GM12878 (cell line): ENCODE data around the gene ZNF716. TPM values are rescaled to one million over a fixed set of nuclear protein-coding genes. Genes with fewer than 3 reads are reported as not detected.

Experiments used
- ATAC-seq: fragments of 200-7000 bp; cut with Tn5 transposase; 3 replicates; pipeline ENCODE4 v1.9.1; 2020; ENCODE audit warnings: mild to moderate bottlenecking, moderate library complexity
- BruUV-seq: library from RNA; stranded (reverse); fragments of 400-500 nt; replicated peaks from 2 replicates; lab custom pipeline; 2021; lab: Mats Ljungman, UMichigan
- CTCF ChIA-PET: fragments of 300-600 bp; sonication (Branson Sonifier 250); formaldehyde crosslinking; extraction: SDS; loops from one replicate; lab custom pipeline; 2021; ENCODE audit warnings: inconsistent platforms; lab: Yijun Ruan, JAX
- POLR2A ChIA-PET: fragments of 350-600 bp; formaldehyde crosslinking; extraction: SDS; loops from one replicate; lab custom pipeline; 2021; ENCODE audit warnings: inconsistent platforms; lab: Charles Lee
- RAD21 ChIA-PET: fragments of 300-600 bp; sonication (Branson Sonifier 250); formaldehyde crosslinking; loops from one replicate; lab custom pipeline; 2023; ENCODE audit warnings: antibody characterized with exemption; ENCODE audit not compliant: unreplicated experiment; lab: Charles Lee
- SMC1A ChIA-PET: fragments of 300-600 bp; sonication (Branson Sonifier 250); formaldehyde crosslinking; loops from one replicate; lab custom pipeline; 2023; ENCODE audit not compliant: unreplicated experiment, uncharacterized antibody; lab: Charles Lee
- DNase-seq: peaks from one replicate; pipeline ENCODE4 v3.0.0-alpha.2; 2011; ENCODE audit warnings: low read depth, low spot score
- FAIRE-seq: peaks from 3 replicates; lab custom pipeline; 2011; peaks lifted over from hg19 to GRCh38; lab: Jason Lieb, UNC
- H2AFZ ChIP-seq: 2 replicates; pipeline ENCODE4 v1.6.0; 2011; ENCODE audit warnings: low read depth, low read length, control low read depth; ENCODE audit not compliant: control insufficient read depth
- H3K27ac ChIP-seq: 2 replicates; pipeline ENCODE4 v1.5.1; 2011; ENCODE audit warnings: control low read depth; ENCODE audit not compliant: control insufficient read depth, insufficient read depth
- H3K27me3 ChIP-seq, 2 experiments: replicated peaks in 1 of 2; 2 replicates each; pipeline versions ENCODE4 v1.6.0 to v1.6.1; 2011; ENCODE audit warnings: low read length in 1 of 2; ENCODE audit not compliant: control insufficient read depth in 2 of 2, insufficient read depth in 2 of 2
- H3K36me3 ChIP-seq, 2 experiments: 2 replicates each; pipeline ENCODE4 v1.5.1; 2011; ENCODE audit warnings: low read length in 1 of 2; ENCODE audit not compliant: control insufficient read depth in 2 of 2, insufficient read depth in 2 of 2
- H3K4me1 ChIP-seq: 2 replicates; pipeline ENCODE4 v1.6.1; 2011; ENCODE audit warnings: mild to moderate bottlenecking, low read length, moderate library complexity, mixed read lengths; ENCODE audit not compliant: control insufficient read depth, insufficient read depth
- H3K4me2 ChIP-seq: 2 replicates; pipeline ENCODE4 v1.6.0; 2011; ENCODE audit warnings: control low read depth; ENCODE audit not compliant: control insufficient read depth, insufficient read depth
- H3K4me3 ChIP-seq: fragments of 200-600 bp; sonication (generic); 2 replicates; pipeline ENCODE4 v1.5.1; 2016
- H3K79me2 ChIP-seq: 2 replicates; pipeline ENCODE4 v1.6.0; 2011; ENCODE audit warnings: low read length; ENCODE audit not compliant: control insufficient read depth, insufficient read depth
- H3K9ac ChIP-seq: 2 replicates; pipeline ENCODE4 v1.8.0; 2011; ENCODE audit warnings: low read length, control low read depth, mixed read lengths; ENCODE audit not compliant: control insufficient read depth, insufficient read depth
- H3K9me3 ChIP-seq: replicated peaks from 3 replicates; pipeline ENCODE4 v1.5.1; 2011; ENCODE audit warnings: mild to moderate bottlenecking, low read length; ENCODE audit not compliant: control insufficient read depth, insufficient read depth
- H4K20me1 ChIP-seq: 2 replicates; pipeline ENCODE4 v1.6.0; 2011; ENCODE audit not compliant: control insufficient read depth, insufficient read depth
- BCL11A ChIP-seq: IDR thresholded peaks from 2 replicates; pipeline ENCODE4 v1.6.1; 2011; ENCODE audit warnings: low read depth, low read length
- DPF2 ChIP-seq: fragments of 450-650 bp; IDR thresholded peaks from 2 replicates; pipeline ENCODE4 v1.6.1; 2017; ENCODE audit warnings: mild to moderate bottlenecking
- EGR1 ChIP-seq, 2 experiments: IDR thresholded peaks; 1 replicate in 1 of 2; 2 replicates in 1 of 2; pipeline ENCODE4 v1.6.1; 2011 to 2012; ENCODE audit warnings: low read depth in 2 of 2, low read length in 2 of 2, borderline replicate concordance in 1 of 2, mild to moderate bottlenecking in 1 of 2, moderate library complexity in 1 of 2
- ESRRA ChIP-seq: IDR thresholded peaks from 2 replicates; pipeline ENCODE4 v1.6.1; 2012; ENCODE audit warnings: mild to moderate bottlenecking, low read length, improper control_type of control experiment
- FOXK2 ChIP-seq: fragments of 450-650 bp; IDR thresholded peaks from 2 replicates; pipeline ENCODE4 v1.6.1; 2017; ENCODE audit warnings: mild to moderate bottlenecking, moderate library complexity
- FOXM1 ChIP-seq: IDR thresholded peaks from 2 replicates; pipeline ENCODE4 v1.6.1; 2012; ENCODE audit warnings: low read depth, mild to moderate bottlenecking, inconsistent platforms, low read length, moderate library complexity
- JUNB ChIP-seq: IDR thresholded peaks from 2 replicates; pipeline ENCODE4 v1.6.1; 2016; ENCODE audit warnings: antibody characterized with exemption, mild to moderate bottlenecking
- NFIC ChIP-seq: IDR thresholded peaks from 2 replicates; pipeline ENCODE4 v1.6.1; 2012; ENCODE audit warnings: low read depth, mild to moderate bottlenecking, inconsistent platforms, low read length, moderate library complexity
- NRF1 ChIP-seq: conservative IDR thresholded peaks from 2 replicates; pipeline ENCODE4 v1.6.1; 2011; ENCODE audit warnings: mild to moderate bottlenecking, low read depth, low read length, improper control_type of control experiment
- SIN3A ChIP-seq: IDR thresholded peaks from 2 replicates; pipeline ENCODE4 v1.6.1; 2012; ENCODE audit warnings: low read depth, low read length, improper control_type of control experiment
- SMAD1 ChIP-seq: fragments of 450-650 bp; IDR thresholded peaks from 2 replicates; pipeline ENCODE4 v1.6.1; 2018; ENCODE audit warnings: mild to moderate bottlenecking, low read depth; ENCODE audit not compliant: partially characterized antibody
- STAT1 ChIP-seq: fragments of 450-650 bp; conservative IDR thresholded peaks from 2 replicates; pipeline ENCODE4 v1.6.1; 2014; ENCODE audit warnings: antibody characterized with exemption, mild to moderate bottlenecking
- STAT3 ChIP-seq: IDR thresholded peaks from 2 replicates; pipeline ENCODE4 v1.6.1; 2011; ENCODE audit warnings: low read depth, low read length, improper control_type of control experiment
- SUPT20H ChIP-seq: IDR thresholded peaks from 2 replicates; pipeline ENCODE4 v1.6.1; 2011; ENCODE audit warnings: low read depth, mild to moderate bottlenecking, low read length, moderate library complexity, borderline replicate concordance; ENCODE audit not compliant: control insufficient read depth
- WGBS: methylation state at CpG from one replicate; pipeline ENCODE4 v1.1.6; 2016; ENCODE audit warnings: low lambda C conversion rate; ENCODE audit not compliant: insufficient replicate concordance, insufficient coverage; ENCODE audit errors: missing lambda C conversion rate; 5-methylcytosine and 5-hydroxymethylcytosine counted together
- in situ Hi-C: fragments of 300-500 bp; cut with MboI; formaldehyde crosslinking; loops from 9 replicates; pipeline ENCODE4 v1.14.3; 2018; ENCODE audit warnings: mixed read lengths
- intact Hi-C: fragments of 100-400 bp; cut with micrococcal nuclease; formaldehyde crosslinking; loops from one replicate; pipeline ENCODE4 v1.14.2; 2022; ENCODE audit not compliant: unreplicated experiment
- polyA plus RNA-seq, 11 experiments: library from polyadenylated mRNA; depleted of rRNA in 4 of 11; unstranded in 6 of 11; stranded (reverse) in 5 of 11; fragments of >200 nt; fragmentation: Nextera tagmentation in 4 of 11; fragmentation: Illumina TruSeq in 1 of 11; extraction: Ambion mirVana in 4 of 11; extraction: Trizol in 1 of 11; gene quantifications; 1 replicate in 1 of 11; 2 replicates in 10 of 11; pipeline versions ENCODE4 v1.2.1 to v1.2.3, GENCODE V29; 2011 to 2016; ENCODE audit warnings: inconsistent platforms in 2 of 11, missing spikeins in 2 of 11, low read depth in 1 of 11
- total RNA-seq, 4 experiments: library from RNA; depleted of rRNA in 3 of 4; stranded (reverse); fragments of >200 nt in 3 of 4; fragmentation: Illumina TruSeq in 1 of 4; extraction: Trizol in 1 of 4; gene quantifications; 2 replicates each; pipeline versions ENCODE4 v1.2.1 to v1.2.3, GENCODE V29; 2013 to 2021

ZNF716 gene
- total and polyA plus RNA-seq, 10 of the 15 experiments (the other 5 are each of a cell fraction or from before 2014, with no cell fraction given): not detected

DNA sequence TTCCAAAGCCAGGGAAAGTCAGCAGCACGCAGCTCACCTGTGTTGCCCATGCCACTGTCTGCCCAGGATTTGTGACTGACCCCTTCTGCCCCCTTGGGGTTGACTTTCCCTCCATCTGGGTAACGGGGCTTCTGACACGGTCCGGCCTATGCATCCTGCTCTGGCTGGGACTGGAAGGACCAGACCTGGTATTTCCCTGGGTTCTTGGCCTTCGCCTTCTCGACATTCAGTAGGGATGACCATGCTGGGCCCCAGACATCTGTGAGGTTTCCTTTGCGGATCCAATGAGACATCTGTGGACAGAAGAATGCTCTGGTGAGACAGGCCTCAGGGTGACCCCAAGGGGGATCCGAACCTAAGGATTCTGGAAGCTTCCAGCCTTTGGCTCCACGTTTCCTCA is 34.2 kb upstream of the ZNF716 start:
- H3K9ac ChIP-seq: no peak overlapping the region
- no peaks in the 10 kb centered on the region for H3K4me1 ChIP-seq
- H3K27ac ChIP-seq: no peak overlapping the region
- no peaks in the 10 kb centered on the region for H3K36me3 ChIP-seq
- H3K9me3 ChIP-seq: no peaks in the 10 kb centered on the region; the same call in 2 of the 3 replicates
- no peak overlapping the region for H3K4me2 ChIP-seq
- CTCF ChIA-PET: no interaction called here
- SMC1A ChIA-PET: no interaction called here
- no peak for TF ChIP-seq BCL11A
- TF ChIP-seq SIN3A: no peak
- TF ChIP-seq FOXM1: no peak
- no peak for TF ChIP-seq NRF1
- no peak for TF ChIP-seq DPF2
- no peak for TF ChIP-seq SUPT20H
- TF ChIP-seq EGR1 (IDR thresholded peaks at IDR 0.05; ENCODE audit: borderline replicate concordance in 1 of 2, low read depth in 2 of 2, low read length in 2 of 2): no peak
- no peak for TF ChIP-seq ESRRA
- no peak for TF ChIP-seq JUNB
- TF ChIP-seq STAT3: no peak
- no peak for TF ChIP-seq SMAD1
- no peak for TF ChIP-seq FOXK2
- TF ChIP-seq NFIC: no peak
- no peak for TF ChIP-seq STAT1
- TF ChIP-seq, all 136 proteins: peak for 0
- H3K79me2 ChIP-seq: no peaks in the 10 kb centered on the region
- intact Hi-C loops: no loop called here
- H3K4me3 ChIP-seq: no peak overlapping the region
- no peaks in the 10 kb centered on the region for H4K20me1 ChIP-seq
- FAIRE-seq (no peak), DNase-seq (no peak), ATAC-seq (no peak)
- POLR2A ChIA-PET: no interaction called here
- H3K27me3 ChIP-seq: no peaks in the 10 kb centered on the region
- 18% methylated on average over 9 of the region's 9 CpGs for WGBS
- no peak overlapping the region for H2AFZ ChIP-seq
- in situ Hi-C loops: no loop called here
- RAD21 ChIA-PET: no interaction called here
- no TSS peak for BruUV-seq
